CD4-positive, alpha-beta T cell treated with Interleukin-2 at 100 ng/mL for 4 hours (primary cell): Measurements from ENCODE around the gene ACTMAP.

Source experiments
- DNase-seq: peaks from one replicate; pipeline ENCODE4 v3.0.0-alpha.2; 2020; ENCODE audit warnings: low spot score

The ACTMAP gene

DNA sequence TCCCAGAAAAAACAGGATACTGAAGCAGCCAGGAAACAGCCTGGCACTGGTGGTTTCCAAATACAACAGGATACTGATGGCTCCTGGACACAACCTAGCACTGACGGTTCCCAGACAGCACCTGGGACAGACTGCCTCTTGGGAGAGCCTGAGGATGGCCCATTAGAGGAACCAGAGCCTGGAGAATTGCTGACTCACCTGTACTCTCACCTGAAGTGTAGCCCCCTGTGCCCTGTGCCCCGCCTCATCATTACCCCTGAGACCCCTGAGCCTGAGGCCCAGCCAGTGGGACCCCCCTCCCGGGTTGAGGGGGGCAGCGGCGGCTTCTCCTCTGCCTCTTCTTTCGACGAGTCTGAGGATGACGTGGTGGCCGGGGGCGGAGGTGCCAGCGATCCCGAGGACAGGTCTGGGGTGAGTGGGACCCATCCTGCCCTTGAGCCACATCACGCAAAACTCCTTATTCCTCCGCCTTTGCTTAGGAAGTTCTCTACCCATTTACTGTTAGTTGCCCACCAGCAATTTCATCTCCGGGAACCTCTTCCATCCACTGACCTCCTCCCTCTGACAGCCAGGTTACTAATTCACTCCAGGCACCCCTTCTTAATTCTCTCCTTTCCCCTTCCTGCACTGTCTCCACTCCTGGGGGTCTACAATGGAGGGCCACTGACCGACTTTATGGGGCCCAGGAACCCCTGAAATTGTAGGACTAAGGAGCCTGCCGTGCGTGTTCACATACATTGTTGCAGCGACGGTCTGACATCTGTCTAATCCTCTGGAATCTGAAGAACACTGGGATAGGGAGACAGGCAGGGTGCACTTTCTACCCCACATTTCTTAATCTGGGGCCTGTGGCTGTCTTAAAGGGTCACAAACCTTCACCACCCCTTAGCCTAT lies 32.1 kb downstream of the ACTMAP start:
- DNase-seq, result no peak

DNA sequence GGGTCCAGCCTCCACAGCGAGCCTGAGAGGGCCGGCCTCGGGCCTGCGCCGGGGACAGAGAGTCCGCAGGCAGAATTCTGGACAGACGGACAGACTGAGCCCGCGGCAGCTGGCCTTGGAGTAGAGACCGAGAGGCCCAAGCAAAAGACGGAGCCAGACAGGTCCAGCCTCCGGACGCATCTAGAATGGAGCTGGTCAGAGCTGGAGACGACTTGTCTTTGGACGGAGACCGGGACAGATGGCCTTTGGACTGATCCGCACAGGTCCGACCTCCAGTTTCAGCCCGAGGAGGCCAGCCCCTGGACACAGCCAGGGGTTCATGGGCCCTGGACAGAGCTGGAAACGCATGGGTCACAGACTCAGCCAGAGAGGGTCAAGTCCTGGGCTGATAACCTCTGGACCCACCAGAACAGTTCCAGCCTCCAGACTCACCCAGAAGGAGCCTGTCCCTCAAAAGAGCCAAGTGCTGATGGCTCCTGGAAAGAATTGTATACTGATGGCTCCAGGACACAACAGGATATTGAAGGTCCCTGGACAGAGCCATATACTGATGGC lies 32.9 kb downstream of the ACTMAP start:
- no peak for DNase-seq

DNA sequence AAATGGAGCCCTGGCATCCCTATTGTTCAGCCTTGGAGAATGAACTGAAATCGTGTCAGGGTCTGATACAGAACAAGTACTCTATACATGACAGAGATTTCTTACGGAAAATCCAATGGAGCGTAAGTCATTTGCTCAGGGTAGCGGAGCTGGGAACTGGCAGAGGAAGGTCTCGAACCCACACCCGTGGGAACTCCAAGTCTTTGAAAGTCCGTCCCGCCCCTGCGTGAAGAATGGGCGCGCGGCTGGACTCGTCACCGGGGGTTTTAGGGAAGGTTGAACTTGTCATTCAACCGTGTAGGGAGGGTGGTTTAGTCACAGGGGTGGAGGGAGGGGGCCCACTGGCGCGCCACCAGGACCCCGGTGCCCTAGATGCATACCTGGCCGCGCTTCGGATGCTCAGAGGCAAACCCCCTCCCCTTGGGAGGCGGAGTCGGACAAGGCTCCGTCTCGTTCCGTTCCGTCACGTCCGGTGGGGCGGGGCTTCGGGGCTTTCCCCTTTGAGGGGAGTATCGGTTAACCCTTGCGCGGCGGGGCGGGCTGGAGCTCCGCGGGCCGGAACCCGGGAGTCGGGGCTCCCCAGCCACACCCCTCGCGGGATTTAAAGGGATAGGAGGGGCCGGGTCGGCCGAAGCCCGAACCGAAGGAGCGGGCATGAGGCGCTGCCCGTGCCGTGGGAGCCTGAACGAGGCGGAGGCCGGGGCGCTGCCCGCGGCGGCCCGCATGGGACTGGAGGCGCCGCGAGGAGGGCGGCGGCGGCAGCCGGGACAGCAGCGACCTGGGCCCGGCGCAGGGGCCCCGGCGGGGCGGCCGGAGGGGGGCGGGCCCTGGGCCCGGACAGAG lies 33.6 kb downstream of the ACTMAP start, which contains the start of the genes COQ8B and ITPKC:
TSS of gene COQ8B (minus strand) at position 405 of the 843 bp plus-strand sequence. CDS start 2,254 bp downstream, outside the sequence.
TSS of gene ITPKC (plus strand) at position 631 of the 843 bp plus-strand sequence. CDS start at position 655, 24 bp downstream.
- peak; percentile 99 for DNase-seq

DNA sequence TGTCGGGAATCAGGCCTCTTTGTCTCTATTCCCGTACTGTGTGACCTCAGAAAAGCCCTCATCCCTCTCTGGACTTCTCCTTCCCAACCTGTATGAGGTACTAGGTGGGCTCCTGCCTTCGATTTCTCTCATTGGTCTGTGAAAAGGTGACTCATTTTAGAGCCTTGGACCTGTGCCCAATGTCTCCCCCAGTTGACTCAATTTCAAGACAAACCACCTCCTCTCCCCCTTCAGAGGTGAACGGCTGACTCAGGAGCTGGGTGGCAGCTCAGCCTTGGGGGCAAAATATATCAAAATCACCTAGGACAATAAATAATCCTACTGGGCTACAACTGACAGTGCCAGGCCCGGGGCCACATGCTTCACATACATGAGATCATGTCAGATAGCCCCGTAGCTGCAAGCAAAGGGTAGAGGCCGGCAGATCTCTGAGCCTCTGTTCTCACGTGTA lies 34.2 kb downstream of the ACTMAP start:
- peak; percentile 93 for DNase-seq

DNA sequence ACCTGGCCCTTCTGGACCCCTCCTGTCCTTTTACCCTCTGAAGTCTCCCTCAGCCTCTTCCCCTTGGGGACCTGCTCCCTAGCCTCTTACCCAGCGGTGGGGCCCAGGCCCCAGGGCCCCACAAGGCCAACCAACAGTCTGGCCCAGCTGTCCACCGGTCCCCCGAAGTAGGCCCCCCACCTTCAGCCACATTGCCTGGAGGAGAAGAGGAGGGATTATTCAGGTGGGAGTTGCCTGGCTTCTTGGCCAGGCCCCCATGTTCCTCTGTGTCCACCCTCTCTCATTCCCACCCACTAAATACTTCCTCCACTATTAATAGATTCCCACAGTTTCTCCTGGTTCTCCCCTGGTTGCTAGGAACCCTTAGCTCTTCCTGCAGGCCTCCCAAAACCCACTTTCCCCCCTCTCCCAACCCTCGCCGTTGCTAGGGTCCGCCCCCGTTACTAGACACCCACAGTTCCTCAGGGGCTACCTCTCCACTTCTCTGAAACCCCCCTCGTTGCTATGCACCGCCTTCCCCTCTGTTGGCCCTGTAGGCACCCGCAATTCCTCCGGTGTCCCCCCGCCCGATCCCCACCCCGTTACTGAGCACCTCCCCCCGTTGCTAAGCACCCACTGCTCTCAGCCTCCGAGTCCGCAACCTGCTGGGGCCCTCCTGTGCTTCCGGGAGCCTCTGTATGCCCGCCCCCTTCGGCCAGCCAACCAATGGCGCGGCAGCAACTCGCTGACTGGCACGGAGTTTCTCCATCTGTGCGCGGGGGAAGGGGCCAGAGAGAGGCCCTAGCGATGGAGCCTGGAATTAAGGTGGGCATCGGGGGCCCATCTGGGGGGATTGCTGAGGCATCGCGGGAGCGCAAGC lies 35.6 kb downstream of the ACTMAP start:
- peak; percentile 97 for DNase-seq

DNA sequence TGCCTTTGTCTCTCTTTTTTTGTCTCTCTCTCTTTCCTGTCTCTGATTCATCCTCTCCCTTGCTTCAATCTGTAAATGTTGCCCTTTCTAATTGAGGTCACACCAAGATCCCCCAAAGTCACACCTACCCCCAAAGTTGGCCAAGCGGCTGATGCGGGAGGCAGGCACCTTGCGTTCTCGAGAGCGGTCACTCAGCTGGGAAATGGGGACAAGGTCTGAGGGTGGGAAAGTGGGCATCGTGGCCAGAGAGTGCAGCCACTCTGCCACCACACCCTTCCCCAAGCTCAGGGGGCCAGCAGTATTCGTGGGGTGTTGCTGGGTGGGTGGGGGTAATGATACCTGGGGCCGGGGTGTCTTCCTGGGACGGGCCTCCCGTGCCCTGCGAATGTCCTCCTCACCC lies 36.3 kb downstream of the ACTMAP start:
- no peak for DNase-seq

DNA sequence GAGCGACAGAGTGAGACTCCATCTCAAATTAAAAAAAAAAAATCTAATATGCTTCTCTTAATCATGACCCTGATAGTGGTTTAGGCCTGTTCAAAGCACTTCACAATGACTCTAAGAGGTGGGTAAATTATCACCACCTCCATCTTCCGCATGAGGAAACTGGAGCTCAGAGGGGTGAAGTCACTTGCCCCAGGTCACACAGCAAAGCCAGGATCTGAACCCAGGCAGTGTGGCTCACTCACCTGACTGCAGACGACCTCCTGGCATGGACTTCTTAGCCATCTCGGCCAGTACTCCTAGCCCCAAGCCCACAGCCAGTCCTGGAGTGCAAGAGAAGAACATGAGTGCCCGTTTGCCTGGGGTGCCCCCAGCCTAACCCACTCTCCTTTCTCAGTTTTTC lies 40.5 kb downstream of the ACTMAP start:
- no peak for DNase-seq

DNA sequence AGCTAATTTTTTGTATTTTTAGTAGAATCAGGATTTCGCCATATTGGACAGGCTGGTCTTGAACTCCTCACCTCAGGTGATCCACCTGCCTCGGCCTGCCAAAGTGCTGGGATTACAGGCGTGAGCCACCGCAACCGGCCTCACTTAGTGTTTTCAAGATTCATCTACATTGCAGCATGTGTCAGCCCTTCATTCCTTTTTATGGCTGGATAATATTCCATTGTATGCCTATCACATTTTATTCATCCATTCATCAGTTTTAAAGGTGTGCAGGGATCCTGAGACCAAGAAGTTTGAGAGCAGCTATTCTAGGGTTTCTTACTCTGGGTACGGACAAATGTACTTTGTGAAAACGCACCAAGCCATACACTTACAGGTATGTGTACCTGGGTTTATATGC lies 42.7 kb downstream of the ACTMAP start:
- no peak for DNase-seq

DNA sequence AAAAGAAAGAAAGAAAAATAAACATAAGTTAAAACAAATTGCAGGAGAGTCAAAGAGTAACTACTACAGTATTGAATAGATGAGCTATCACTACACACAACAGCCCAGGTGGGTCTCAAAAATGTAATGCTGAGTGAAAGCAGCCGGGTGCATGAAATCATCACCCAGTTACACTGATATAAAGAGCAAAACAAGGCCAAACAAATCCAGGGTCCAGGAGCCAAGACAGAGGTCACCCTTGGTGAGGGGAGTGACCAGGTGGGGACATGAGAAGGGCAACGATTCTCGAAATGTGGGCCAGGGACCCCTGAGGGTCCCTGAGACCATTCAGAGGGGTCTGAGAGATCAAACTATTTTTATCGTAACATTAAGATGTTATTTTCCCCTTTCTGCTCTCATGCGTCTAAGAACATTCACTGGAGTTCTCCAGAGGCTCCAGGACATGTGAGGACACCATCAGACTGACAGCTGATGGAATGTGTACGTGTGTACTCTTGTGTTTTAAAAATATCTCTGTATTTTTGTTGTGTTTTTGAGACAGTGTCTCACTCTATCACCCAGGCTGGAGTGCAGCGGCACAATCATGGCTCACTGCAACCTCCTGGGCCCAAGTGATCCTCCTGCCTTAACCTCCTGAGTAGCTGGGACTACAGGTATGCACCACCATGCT lies 44.2 kb downstream of the ACTMAP start:
- no peak for DNase-seq

DNA sequence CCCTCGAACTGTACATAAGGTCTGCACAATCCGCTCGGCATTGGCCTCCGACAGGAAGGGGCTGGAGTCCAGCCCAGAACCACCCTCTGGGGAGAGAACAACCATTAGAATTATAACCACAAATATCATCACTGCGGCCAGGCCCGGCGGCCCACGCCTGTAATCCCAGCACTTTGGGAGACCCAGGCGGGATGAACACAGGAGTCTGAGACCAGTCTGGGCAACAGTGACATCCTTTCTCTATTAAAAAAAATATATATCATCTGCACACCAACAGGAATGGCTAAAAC lies 45.0 kb downstream of the ACTMAP start:
- DNase-seq, result no peak

DNA sequence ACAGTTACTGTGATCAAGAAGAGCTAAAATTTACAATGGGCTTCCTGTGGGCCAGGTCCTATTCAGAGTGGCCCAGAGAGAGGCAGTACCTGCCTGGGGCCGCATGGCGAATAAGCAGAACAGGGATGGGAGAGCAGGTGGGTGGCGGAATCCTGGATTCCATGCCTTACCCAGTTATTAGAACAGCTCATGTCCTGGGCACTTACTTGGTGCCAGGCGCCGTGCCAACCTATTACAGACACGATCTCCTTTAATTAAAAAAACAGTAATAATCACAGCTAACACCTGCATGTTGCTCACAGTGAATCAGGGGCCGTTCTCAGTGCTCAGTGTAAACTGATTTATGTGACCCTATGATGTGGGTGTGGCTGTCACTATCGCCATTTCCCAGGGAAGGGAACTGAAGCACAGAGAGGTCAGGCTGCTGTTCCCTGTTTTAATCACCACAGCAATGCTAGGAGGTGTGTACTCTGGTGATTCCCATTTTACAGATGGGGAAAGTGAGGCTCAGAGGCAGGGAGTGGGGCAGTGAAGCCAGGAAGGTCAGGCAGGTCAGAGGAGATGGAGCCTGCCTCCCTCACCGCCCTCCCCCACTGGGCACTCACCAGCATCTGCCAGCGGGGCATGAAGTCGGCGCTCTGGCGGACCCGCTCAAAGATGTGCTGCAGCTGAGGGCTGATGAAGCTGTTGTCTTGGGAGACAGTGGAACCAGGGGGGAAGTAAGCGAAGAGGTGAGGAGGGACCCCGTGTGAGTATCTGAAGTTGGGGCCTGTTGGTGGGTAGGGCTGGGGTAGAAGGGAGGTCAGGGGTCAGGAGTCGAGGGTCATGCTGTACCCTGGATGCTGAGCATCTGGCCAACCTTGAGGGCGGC lies 45.6 kb downstream of the ACTMAP start:
- DNase-seq, result no peak

DNA sequence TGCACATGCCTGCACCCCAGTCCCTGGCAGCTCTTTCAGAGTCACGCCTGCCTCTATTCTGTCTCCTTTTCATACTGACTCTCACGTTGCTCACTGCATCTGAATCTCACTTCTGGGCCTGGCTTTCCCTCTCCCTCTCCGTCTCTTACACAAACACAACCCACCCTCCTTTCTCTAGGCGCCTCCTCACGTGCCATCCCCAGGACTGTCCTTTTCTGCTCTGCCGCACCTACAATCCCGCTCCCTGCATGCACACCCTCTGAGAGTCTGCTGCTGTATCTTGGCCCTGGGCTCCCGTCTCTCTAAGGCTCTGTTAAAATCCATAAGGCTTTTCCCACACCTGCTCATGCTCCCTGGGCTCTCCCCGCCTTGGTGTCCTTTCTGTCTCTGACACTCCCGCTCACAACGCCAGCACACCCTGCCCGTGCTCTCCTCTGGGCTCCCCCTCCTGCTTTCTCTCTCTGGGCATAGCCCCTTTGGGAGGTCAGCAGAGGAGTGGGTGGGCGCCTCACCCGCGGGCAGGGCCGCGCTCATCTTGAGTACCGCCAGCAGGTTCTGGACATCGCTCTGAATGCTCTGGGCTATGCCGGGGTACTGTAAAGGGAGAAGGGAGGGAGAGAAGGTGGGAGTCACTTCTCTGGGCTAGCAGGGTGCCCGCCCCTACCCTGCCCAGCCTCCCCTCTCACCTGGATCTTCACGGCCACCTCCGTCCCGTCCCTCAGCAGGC lies 47.1 kb downstream of the ACTMAP start:
- no peak for DNase-seq

DNA sequence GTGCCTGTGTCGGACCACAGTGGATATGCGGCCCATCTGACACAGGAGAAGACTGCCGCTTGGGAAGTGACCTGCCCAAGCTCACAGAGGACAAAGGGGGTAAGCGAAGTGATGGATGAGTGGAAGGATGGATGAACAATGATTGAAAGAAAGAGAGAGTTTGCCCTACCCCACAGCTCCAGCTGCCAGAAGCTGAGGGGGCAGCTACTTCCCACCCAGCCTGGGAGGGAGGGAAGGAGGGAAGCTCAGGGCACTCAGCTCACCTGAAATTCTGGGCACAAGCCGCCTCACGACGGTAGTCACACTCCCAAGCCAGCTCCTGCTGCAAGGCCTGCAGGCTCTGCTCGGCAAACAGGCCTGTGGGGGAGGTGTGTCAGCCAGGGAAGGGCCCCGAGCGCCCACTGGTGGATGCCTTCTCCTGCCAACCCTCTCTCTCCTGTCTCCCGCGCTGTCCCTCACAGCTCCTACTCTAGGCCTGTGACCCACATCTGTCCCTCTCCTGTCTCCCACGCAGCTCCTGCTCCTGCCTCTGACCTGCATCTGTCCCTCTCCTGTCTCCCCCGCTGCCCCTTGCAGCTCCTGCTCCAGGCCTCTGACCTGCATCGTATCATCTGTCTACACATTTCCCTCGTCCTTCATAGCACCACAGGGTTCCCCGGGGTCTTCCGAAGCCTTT lies 47.8 kb downstream of the ACTMAP start:
- no peak for DNase-seq

DNA sequence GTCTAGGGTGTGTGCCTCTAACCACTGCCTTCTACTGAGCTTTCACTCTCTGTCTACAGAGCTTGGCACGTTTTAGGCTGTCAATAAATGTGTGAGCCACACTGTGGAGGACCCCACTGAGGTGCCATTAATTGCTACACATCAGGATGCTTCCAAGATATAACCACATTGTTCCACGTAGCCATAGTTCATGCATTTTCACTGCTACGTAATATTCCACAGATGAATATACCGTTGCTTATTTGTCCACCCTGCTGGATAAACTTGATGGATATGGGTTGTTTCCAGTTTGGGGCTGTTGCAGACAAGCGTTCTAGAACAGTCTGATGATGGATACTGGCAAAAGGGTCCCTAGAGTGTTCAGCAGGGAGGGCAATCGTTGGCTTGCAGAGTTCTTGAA lies 48.5 kb downstream of the ACTMAP start:
- no peak for DNase-seq

DNA sequence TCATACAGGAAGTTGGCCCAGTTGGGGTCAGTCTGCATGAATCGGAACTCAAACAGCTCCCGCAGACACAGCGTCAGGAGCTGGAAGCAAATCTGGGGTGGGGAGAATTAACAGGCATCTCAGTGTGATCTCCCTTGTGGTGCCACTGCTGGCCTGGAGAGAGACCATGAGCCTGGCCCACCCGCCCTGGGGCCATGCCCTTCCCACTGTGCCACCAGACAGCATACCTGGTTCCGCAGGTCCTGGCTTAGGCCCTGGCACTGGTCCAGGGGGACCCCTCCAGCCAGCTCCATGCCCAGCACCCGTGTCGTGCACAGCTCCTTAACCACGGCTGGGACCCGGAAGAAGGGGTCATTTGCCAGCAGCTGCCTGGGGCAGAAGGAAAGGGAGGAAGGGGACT lies 50.2 kb downstream of the ACTMAP start:
- no peak for DNase-seq

DNA sequence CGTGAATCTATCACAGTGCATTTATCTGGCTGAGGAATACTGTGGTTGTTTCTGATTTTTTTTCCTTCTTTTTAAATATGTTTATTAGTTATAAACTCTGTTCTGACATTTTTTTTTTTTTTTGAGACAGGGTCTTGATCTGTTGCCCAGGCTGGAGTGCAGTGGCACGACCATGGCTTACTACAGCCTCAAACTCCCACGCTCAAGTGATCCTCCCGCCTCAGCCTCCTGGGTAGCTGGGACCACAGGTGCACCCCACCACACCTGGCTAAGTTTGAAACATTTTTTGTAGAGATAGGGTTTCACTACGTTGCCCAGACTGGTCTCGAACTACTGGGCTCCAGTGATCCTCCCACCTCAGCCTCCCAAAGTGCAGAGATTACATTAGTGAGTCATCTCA lies 53.3 kb downstream of the ACTMAP start:
- DNase-seq, result no peak

DNA sequence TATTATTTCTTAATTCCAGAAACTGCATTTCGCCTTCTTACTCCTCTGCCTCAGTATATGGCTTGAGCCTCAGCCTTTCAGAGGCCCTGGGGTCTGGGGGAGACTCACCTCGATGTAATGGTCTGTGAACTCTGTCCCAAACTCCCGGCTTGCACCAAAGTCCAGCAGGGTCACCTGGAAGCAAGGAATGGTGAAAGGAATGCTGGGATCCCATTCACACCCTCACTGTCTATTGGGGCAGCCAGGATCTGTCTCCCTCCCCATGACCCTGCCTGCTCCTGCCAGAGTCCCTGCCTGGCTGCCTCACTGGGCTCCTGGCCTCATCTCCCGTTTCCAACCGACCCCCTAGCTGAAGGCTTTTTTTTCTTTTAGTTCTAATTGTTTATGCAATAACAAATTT lies 54.4 kb downstream of the ACTMAP start:
- DNase-seq, result no peak

DNA sequence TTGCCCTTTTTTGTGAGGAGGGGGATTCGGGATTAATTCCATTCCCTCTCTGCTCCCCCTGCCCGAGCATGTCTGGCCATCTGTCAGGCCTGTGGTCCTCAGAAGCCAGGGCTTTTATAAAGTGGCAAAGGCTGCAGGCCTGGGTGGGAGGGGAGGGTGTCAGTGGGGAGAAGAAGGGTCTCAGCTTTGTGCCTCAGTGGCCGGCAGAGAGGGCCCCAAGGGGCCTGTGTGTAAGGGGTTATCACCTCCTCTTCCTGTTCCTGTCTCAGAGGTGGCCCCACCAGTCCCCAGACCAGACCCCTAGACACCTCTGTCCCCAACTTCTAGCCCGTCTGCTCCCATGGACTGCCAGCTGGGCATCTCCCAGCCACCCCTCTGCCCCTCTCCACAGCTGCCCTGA lies 56.4 kb downstream of the ACTMAP start:
- DNase-seq, result no peak
